Esophagus mucosa (tissue), 1 donor: ENCODE results near the gene RPL36. TPM values are rescaled to one million over a fixed set of nuclear protein-coding genes. Genes with fewer than 3 reads are reported as not detected.
"Not testable (repeated sequence)": the region's sequence is repeated elsewhere in the genome, so short reads cannot be mapped to it uniquely, and the experiment has no call there.

ENCODE experiments used
- ATAC-seq: fragments of 200-7000 bp; cut with Tn5 transposase; one replicate; pipeline ENCODE4 v1.9.1; 2020
- total RNA-seq: library from RNA; stranded (reverse); gene quantifications from one replicate; pipeline ENCODE4 v1.2.4, GENCODE V29; 2023
- donor health status: DM: yes; HTN: yes; CAD: no.

The RPL36 gene
- total RNA-seq, 1 donor from 2014 or later: 1,080 TPM

DNA sequence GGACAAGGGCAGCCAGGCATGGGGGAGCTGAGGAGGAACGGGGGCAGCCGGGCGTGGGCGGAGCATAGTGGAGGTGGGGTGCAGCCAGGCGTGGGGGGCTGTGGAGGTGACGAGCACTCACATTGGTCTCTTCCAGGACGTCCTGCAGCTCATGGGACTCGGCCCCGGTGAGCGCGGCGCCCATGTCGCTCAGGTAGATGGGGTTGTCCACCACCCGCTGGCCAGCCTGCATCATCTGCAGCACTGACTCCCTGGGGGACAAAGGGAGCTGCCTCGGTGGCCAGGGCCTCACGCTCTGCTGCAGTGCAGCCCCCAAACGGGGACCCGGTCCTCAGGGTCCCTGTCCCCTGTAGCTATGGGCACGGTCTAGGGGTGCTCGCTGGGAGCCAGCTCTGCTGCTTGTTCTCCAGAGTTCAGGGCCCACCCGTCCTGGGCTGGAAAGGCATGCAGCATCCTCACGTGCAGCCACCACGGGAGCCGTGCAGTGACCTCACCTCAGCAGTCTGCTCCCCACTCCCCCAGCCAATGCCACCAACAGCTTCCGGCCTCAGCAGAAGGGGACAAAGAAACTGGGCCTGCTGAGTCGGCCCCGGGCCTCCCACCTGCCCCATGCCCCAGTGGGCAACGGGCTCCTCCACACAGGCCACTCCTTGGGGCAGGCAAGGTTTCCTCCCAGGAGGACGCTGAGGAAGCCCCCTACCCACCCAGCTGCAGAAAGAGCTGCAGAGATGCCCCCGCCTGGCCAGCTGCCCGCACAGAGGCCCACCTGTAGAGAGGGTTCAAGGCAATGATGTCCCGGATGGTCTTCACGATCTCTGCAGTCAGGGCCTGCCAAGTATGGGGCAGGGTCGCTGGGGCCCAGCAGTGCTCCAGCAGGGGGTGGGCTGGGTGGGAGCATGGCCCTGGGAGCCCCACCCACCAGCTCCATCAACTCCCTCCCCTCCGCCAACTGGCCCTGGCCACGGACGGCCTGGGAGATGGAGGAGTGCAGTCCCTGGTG is 17.8 kb downstream of the RPL36 start:
- ATAC-seq: peak; percentile 4

GRCh38 chr19:5711025-5711424 is 20.9 kb downstream of the RPL36 start:
- no peak for ATAC-seq

GRCh38 chr19:5711713-5712161 is 21.6 kb downstream of the RPL36 start:
- ATAC-seq: no peak

DNA sequence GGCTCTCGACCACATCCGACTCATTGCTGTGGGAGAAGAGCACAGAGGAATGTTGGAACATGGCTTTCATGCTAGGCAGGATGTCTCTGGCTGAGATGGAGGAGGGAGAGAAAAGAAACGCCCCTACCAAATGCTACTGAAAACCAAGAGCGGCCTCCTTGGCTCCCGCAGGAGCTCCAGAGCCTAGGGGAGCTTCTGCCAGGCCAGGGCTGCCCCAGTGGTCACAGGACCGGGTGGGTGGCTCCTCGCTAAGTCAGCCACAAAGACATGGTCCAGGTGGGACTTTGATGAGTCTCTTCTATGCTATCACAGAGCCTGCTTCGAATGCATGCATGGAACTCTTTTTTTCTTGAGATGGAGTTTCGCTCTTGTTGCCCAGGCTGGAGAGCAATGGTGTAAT is 23.1 kb downstream of the RPL36 start:
- ATAC-seq: no peak

DNA sequence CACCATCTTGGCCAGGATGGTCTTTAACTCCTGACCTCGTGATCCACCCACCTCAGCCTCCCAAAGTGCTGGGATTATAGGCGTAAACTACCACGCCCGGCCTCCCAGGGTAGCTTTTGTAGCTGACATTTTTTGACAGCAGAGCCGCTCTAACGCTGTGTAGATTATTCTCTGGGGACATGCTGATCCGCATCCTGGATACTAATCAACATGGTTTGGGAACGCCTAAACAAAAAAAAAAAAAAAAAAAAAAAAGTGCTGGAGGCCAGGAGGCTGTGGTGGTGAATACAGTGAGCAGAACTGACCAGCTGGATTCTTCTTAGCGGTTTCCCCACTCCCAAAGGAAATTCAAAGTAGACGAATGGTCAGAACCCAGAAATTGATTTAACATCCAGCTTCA is 24.7 kb downstream of the RPL36 start:
- no peak for ATAC-seq

DNA sequence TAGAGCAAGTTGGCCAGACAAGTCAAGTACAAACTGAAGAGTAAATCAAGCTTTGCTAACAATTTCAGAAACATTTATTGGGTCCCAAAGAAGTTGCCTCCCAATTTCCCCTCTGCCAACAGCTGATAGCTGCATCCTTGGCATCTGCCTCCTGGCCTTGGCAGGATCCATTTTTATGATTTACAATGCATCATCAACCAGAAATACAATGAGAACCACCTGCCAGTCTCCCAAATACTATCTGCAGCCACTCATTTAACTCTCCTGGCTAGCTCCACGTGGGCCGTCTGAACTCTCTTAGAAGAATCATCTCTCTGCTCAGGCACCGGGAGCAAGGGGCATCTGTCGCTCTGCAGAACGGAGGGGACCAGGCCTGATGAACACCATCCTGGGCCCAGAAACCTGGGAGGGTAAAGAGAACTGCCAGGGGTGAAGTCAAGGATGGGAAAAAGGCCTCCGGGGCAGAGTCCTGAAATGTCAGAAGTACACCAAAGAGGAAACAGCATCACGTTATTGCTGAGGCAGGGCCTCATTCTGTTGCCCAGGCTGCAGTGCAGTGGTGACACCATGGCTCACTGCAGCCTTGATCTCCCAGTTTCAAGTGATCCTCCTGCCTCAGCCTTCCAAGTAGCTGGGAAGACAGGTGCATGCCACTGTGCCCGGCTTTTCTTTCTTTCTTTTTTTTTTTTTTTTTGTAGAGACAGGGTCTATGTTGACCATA is 27.3 kb downstream of the RPL36 start:
- no peak for ATAC-seq

GRCh38 chr19:5718037-5718578 is 28.0 kb downstream of the RPL36 start:
- no peak for ATAC-seq

GRCh38 chr19:5718579-5719273 is 28.6 kb downstream of the RPL36 start:
- ATAC-seq: peak; percentile 4

DNA sequence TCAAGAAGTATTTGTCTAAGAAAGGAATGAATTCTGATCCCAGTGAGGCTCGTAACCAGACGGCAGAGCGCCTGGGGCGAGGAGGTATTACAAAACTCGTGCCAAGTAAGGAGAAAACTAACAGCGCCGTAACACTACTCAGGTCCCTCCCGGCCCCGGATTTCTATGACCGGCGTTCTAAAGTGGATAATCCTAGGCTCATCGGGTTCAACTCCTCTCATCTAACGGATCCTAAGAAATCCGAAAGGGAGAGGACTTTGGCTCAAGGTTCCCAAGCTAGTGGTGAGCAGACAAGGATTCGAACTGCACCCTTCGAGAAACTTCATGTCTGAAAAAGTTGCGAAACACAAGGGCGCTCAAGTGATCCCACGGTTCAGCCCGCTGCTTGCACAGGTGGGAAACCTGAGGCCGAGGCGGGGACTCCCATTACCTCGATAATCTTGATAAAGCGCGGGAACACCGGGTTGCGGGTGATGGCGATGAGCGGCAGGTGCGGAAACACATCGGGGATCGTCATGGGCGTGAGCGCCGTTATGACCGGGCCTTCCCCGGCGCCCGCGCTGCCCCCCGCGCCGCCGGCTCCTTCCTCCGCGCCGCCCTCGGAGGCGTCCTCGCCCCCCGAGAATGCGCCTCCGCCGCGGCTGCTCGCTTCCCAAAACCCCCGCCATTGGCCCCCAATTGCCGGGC is 29.3 kb downstream of the RPL36 start:
- peak; percentile 0 for ATAC-seq

- ATAC-seq: peak; percentile 96
Measured at GRCh38 chr19:5719961-5720790, 30.1 kb downstream of the RPL36 start, which contains the start of the genes CATSPERD and LONP1. Gene CATSPERD, plus strand, starts transcription at chr19:5720637. Its CDS starts 101 bp downstream, at chr19:5720738. Gene LONP1, minus strand, starts transcription at chr19:5720146. Its CDS starts 14 bp downstream, at chr19:5720132.

GRCh38 chr19:5727453-5728050 is 37.5 kb downstream of the RPL36 start:
- no peak for ATAC-seq

DNA sequence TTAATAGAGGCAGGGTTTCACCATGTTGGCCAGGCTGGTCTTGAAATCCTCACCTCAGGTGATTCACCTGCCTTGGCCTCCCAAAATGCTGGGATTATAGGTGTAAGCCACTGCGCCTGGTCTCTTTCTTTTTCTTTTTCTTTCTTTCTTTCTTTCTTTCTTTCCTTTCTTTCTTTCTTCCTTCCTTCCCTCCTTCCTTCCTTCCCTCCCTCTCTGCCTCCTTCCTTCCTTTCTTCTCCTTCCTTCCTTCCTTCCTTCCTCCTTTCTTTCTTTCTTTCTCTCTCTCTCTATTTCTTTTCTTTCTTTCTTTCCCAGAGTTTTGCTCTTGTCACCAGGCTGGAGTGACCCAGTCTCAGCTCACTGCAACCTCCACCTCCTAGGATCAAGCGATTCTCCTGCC is 43.1 kb downstream of the RPL36 start:
- ATAC-seq: not testable (repeated sequence)

GRCh38 chr19:5738423-5738822 is 48.3 kb downstream of the RPL36 start:
- peak; percentile 68 for ATAC-seq

Other genes with a start within 250 kb of the RPL36 start
- gene ZNRF4, start 234.9 kb upstream of the RPL36 start, total RNA-seq: not detected
- 29.7 TPM for gene TINCR, start 122.3 kb upstream of the RPL36 start, total RNA-seq
- 30.0 TPM for gene SAFB2, start 67.5 kb upstream of the RPL36 start, total RNA-seq
- 35.5 TPM for gene SAFB, start 67.2 kb upstream of the RPL36 start, total RNA-seq
- 59.1 TPM for gene MICOS13, start 9.8 kb upstream of the RPL36 start, total RNA-seq
- 1.1 TPM for gene HSD11B1L, start 9.3 kb upstream of the RPL36 start, total RNA-seq
- gene LONP1, start 29.9 kb downstream of the RPL36 start, total RNA-seq: 47.1 TPM
- gene CATSPERD, start 30.3 kb downstream of the RPL36 start, total RNA-seq: not detected
- gene PRR22, start 94.5 kb downstream of the RPL36 start, total RNA-seq: 1.8 TPM
- 24.2 TPM for gene DUS3L, start 100.9 kb downstream of the RPL36 start, total RNA-seq
- 2.7 TPM for gene NRTN, start 114.8 kb downstream of the RPL36 start, total RNA-seq
- 56.9 TPM for gene FUT6, start 149.4 kb downstream of the RPL36 start, total RNA-seq
- 104 TPM for gene FUT3, start 161.2 kb downstream of the RPL36 start, total RNA-seq
- gene FUT5, start 180.2 kb downstream of the RPL36 start, total RNA-seq: not detected
- 217 TPM for gene NDUFA11, start 213.5 kb downstream of the RPL36 start, total RNA-seq
- gene VMAC, start 214.6 kb downstream of the RPL36 start, total RNA-seq: 4.1 TPM
- 2.7 TPM for gene CAPS, start 224.0 kb downstream of the RPL36 start, total RNA-seq